BJ (cell line): ENCODE measurements around the gene NUDT22. TPM values are rescaled to one million over a fixed set of nuclear protein-coding genes. Genes with fewer than 3 reads are reported as not detected.

Experiments
- CTCF ChIA-PET: fragments of 350-600 bp; formaldehyde crosslinking; extraction: SDS; loops from one replicate; lab custom pipeline; 2021; ENCODE audit warnings: antibody characterized with exemption, inconsistent platforms; lab: Yijun Ruan, JAX
- POLR2A ChIA-PET: fragments of 300-600 bp; sonication (Branson Sonifier 250); formaldehyde crosslinking; extraction: SDS; loops from one replicate; lab custom pipeline; 2021; ENCODE audit warnings: antibody characterized with exemption; lab: Charles Lee
- DNase-seq: peaks from one replicate; pipeline ENCODE4 v3.0.0-alpha.2; 2011; ENCODE audit warnings: low read depth
- H3K27me3 ChIP-seq: 2 replicates; pipeline ENCODE4 v1.6.0; 2011; ENCODE audit warnings: low read length; ENCODE audit not compliant: control insufficient read depth, insufficient read depth
- H3K36me3 ChIP-seq: 2 replicates; pipeline ENCODE4 v1.5.1; 2011; ENCODE audit warnings: low read length; ENCODE audit not compliant: control insufficient read depth, insufficient read depth
- H3K4me3 ChIP-seq: 2 replicates; pipeline ENCODE4 v1.5.1; 2011; ENCODE audit warnings: low read depth, mild to moderate bottlenecking, control low read depth, low read length
- polyA plus RNA-seq: library from polyadenylated mRNA; depleted of rRNA; stranded (reverse); fragments of >200 nt; gene quantifications from 2 replicates; pipeline ENCODE4 v1.2.3, GENCODE V29; 2011
- TF ChIP-seq, protein P1 (sequence below): IDR thresholded peaks from 2 replicates; pipeline ENCODE4 v1.5.1; 2011; ENCODE audit warnings: low read depth, mild to moderate bottlenecking, control low read depth, inconsistent platforms, low read length, moderate library complexity; ENCODE audit not compliant: insufficient read depth

The NUDT22 gene
- polyA plus RNA-seq, 1 experiment = 51.2 TPM

DNA sequence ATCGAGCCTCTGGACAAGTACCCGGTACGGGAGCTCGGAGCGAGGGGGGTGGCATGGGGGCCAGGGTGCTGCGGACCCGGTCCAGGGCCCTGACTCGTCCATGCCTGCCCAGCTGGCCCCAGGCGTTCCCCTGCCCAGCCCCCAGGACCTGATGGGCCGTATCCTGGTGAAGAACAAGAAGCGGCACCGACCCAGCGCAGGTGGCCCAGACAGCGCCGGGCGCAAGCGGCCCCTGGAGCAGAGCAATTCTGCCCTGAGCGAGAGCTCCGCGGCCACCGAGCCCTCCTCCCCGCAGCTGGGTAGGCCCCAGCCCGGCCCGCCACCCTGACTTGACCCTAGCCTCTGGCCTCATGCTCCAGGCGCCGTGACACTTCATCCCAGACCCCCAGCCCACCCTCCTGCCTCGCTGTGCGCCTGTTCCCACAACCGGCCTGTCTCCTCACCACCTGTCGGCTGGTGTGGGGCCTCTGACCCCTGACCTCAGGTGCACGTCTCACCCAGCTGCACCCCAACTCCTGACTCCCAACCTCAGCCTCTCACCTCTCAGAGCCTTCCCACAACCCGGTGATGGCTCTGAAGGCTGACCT is 33.0 kb downstream of the NUDT22 start:
- no peak for DNase-seq
- H3K27me3 ChIP-seq = no peaks in the 10 kb centered on the region
- POLR2A ChIA-PET = no interaction called here
- H3K36me3 ChIP-seq = peaks cover 47% of the 10 kb centered on the region
- TF ChIP-seq, protein P1, sequence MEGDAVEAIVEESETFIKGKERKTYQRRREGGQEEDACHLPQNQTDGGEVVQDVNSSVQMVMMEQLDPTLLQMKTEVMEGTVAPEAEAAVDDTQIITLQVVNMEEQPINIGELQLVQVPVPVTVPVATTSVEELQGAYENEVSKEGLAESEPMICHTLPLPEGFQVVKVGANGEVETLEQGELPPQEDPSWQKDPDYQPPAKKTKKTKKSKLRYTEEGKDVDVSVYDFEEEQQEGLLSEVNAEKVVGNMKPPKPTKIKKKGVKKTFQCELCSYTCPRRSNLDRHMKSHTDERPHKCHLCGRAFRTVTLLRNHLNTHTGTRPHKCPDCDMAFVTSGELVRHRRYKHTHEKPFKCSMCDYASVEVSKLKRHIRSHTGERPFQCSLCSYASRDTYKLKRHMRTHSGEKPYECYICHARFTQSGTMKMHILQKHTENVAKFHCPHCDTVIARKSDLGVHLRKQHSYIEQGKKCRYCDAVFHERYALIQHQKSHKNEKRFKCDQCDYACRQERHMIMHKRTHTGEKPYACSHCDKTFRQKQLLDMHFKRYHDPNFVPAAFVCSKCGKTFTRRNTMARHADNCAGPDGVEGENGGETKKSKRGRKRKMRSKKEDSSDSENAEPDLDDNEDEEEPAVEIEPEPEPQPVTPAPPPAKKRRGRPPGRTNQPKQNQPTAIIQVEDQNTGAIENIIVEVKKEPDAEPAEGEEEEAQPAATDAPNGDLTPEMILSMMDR = no peak
- no peak overlapping the region for H3K4me3 ChIP-seq
- CTCF ChIA-PET = interaction anchor here (0.8 kb wide), 1 partner anchor 45 kb away, joined by 3 read pairs; no protein-coding TSS in a partner anchor

DNA sequence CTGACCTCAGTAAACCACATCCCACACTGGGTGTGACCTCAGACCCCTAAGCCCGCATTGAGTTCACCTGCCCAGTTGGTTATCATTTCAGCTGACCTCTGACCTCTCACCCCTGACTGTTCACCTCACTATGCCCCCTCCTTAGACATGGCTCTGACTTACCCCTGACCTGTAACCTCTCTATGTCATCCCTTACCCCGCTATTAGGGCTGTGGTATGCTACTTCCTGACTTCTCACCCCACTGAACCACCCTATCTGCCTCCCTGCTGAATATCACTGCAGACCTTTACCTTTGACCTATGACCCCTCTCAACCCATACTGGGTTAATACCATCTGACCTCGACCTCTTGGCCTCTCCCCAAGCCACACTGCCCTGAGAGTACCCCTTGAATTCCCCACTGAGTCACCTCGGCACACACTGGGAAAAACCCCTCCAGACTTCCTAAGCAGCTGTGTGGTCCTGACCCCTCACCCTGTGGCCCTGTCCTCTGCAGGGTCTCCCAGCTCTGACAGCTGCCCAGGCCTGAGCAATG is 33.5 kb downstream of the NUDT22 start:
- DNase-seq = no peak
- H3K36me3 ChIP-seq = peaks cover 51% of the 10 kb centered on the region
- ChIA-PET CTCF (interaction anchor here (0.8 kb wide), 1 partner anchor 45 kb away, joined by 3 read pairs; no protein-coding TSS in a partner anchor), POLR2A (no interaction called here)
- H3K27me3 ChIP-seq = no peaks in the 10 kb centered on the region
- TF ChIP-seq, protein P1 = no peak
- no peak overlapping the region for H3K4me3 ChIP-seq

DNA sequence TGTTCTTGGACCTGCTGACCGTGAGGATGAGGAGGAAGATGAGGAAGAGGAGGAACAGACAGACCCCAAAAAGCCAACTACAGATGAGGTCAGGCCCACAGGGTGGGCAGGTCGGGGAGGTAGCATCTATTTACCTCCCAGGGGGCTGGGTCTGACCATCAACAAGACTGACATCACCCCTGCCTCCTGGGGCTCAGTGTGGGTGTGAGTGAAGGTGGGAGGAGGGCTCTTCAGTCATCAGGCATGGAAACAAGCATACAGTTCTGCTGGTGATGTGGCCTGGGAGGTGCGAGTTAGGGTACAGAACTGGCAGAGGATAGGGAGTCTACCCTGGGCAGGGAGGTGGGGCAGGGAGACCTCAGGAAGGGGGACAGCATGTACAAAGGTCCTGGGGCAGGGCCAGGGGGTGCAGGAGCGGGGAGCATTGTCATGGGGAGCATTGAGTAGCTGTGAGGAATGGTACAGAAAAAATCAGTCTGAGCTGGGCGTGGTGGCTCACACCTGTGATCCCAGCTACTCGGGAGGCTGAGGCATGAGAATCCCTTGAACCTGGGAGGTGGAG is 34.2 kb downstream of the NUDT22 start:
- ChIA-PET CTCF (interaction anchor here (0.8 to 6.5 kb wide), 4 partner anchors 9 to 45 kb away, joined by 3 to 56 read pairs (median 3); partner anchors contain the start of genes ESRRA and PLCB3), POLR2A (no interaction called here)
- Histone ChIP-seq H3K36me3 (peaks cover 52% of the 10 kb centered on the region), H3K4me3 (no peak overlapping the region), H3K27me3 (no peaks in the 10 kb centered on the region)
- DNase-seq = no peak
- TF ChIP-seq, protein P1 = no peak

DNA sequence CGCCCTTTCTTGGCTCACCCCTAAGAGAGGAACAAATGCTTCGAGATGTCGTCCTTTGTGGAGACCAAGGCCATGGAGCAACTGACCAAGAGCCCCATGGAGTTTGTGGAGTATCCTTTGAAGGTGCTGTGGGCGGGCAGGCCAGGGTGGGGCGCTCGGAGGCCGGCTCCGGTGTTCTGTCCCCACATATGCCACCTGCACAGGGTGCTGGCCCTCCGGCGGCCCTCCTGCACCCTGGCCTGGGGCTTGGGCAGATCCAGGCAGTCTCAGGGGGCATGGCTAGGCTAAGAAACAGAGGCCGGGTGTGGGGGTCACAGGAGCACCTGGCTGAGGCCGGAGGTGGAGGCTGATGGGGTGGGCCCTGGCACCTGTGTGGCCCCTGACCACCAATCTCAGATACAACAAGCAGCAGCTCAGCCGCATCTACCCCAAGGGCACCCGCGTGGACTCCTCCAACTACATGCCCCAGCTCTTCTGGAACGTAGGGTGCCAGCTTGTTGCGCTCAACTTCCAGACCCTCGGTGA is 35.5 kb downstream of the NUDT22 start:
- Histone ChIP-seq H3K36me3 (peaks cover 53% of the 10 kb centered on the region), H3K27me3 (no peaks in the 10 kb centered on the region)
- POLR2A ChIA-PET = no interaction called here

More for the DNA sequence above, 35.5 kb downstream of the NUDT22 start:
- DNase-seq = no peak
- TF ChIP-seq, protein P1 = no peak
- CTCF ChIA-PET = interaction anchor here (1.1 to 6.5 kb wide), 2 partner anchors 9 to 10 kb away, joined by 3 to 56 read pairs; partner anchors contain the start of gene PLCB3
- H3K4me3 ChIP-seq = no peak overlapping the region
